B cell (primary cell): ENCODE results near the gene STRIP1. TPM values are rescaled to one million over a fixed set of nuclear protein-coding genes. Genes with fewer than 3 reads are reported as not detected.

Source experiments
- ATAC-seq: fragments of 200-7000 bp; cut with Tn5 transposase; one replicate; pipeline ENCODE4 v1.10.0; 2021; ENCODE audit warnings: low read depth, mild to moderate bottlenecking, moderate number of reproducible peaks, moderate library complexity
- CTCF ChIA-PET: fragments of 350-600 bp; sonication (Branson Sonifier 250); formaldehyde crosslinking; loops from one replicate; lab custom pipeline; 2021; ENCODE audit warnings: antibody characterized with exemption, inconsistent platforms; lab: Charles Lee
- POLR2A ChIA-PET: fragments of 350-600 bp; sonication (Branson Sonifier 250); formaldehyde crosslinking; loops from one replicate; lab custom pipeline; 2021; ENCODE audit warnings: antibody characterized with exemption; lab: Charles Lee
- DNase-seq: peaks from one replicate; pipeline ENCODE4 v3.0.0; 2013
- H2AFZ ChIP-seq: 2 replicates; pipeline ENCODE4 v1.6.1; 2012; ENCODE audit warnings: mild to moderate bottlenecking, low read depth, low read length; ENCODE audit not compliant: insufficient read depth, poor library complexity, severe bottlenecking
- H3K27ac ChIP-seq, 2 donors: 1 replicate in 1 of 2; 2 replicates in 1 of 2; pipeline ENCODE4 v1.5.1; 2012 to 2013; ENCODE audit warnings: low read length in 2 of 2, mild to moderate bottlenecking in 2 of 2, moderate library complexity in 1 of 2
- H3K27me3 ChIP-seq, 4 experiments: fragments of 200-600 bp in 1 of 4; sonication (generic) in 1 of 4; replicated peaks in 1 of 4; 1 replicate in 2 of 4; 2 replicates in 2 of 4; pipeline versions ENCODE4 v1.6.1 to v1.7.0; 2013 to 2016; ENCODE audit warnings: low read length in 3 of 4, mild to moderate bottlenecking in 2 of 4, mixed read lengths in 1 of 4, moderate library complexity in 1 of 4; ENCODE audit not compliant: insufficient read depth in 4 of 4, control insufficient read depth in 3 of 4; ENCODE audit errors: control extremely low read depth in 1 of 4
- H3K36me3 ChIP-seq, 2 experiments: replicated peaks in 1 of 2; 1 replicate in 1 of 2; 2 replicates in 1 of 2; pipeline versions ENCODE4 v1.6.1 to v1.7.1; 2013; ENCODE audit warnings: low read length in 1 of 2; ENCODE audit not compliant: insufficient read depth in 2 of 2, control insufficient read depth in 1 of 2; ENCODE audit errors: control extremely low read depth in 1 of 2, extremely low read depth in 1 of 2
- H3K4me1 ChIP-seq, 2 donors: fragments of 200-600 bp in 1 of 2; sonication (generic) in 1 of 2; 1 replicate in 1 of 2; 2 replicates in 1 of 2; pipeline versions ENCODE4 v1.5.1 to v1.6.1; 2013 to 2017; ENCODE audit warnings: low read length in 2 of 2; ENCODE audit not compliant: control insufficient read depth in 2 of 2, insufficient read depth in 2 of 2
- H3K4me2 ChIP-seq: replicated peaks from 2 replicates; pipeline ENCODE3; 2012; ENCODE audit warnings: mild to moderate bottlenecking, low read depth, low read length; ENCODE audit not compliant: poor library complexity, severe bottlenecking
- H3K4me3 ChIP-seq, 5 experiments: fragments of 200-600 bp in 1 of 5; sonication (generic) in 1 of 5; 1 replicate in 3 of 5; 2 replicates in 2 of 5; pipeline versions ENCODE4 v1.5.1 to v1.7.0; 2011 to 2016; ENCODE audit warnings: low read length in 4 of 5, mild to moderate bottlenecking in 4 of 5, low read depth in 2 of 5, control low read depth in 1 of 5, moderate library complexity in 1 of 5; ENCODE audit not compliant: insufficient read depth in 1 of 5; ENCODE audit errors: control extremely low read depth in 1 of 5, extremely low read depth in 1 of 5
- H3K79me2 ChIP-seq: fragments of 200-600 bp; sonication (generic); one replicate; pipeline ENCODE4 v1.6.0; 2016; ENCODE audit warnings: low read length; ENCODE audit not compliant: control insufficient read depth, insufficient read depth
- H3K9ac ChIP-seq: fragments of 200-600 bp; sonication (generic); 2 replicates; pipeline ENCODE4 v1.6.1; 2017; ENCODE audit warnings: mild to moderate bottlenecking, low read length, moderate library complexity
- H3K9me3 ChIP-seq, 3 donors: one replicate each; pipeline versions ENCODE4 v1.6.1 to v1.7.1; 2013; ENCODE audit warnings: low read length in 2 of 3; ENCODE audit not compliant: control insufficient read depth in 2 of 3, insufficient read depth in 1 of 3; ENCODE audit errors: control extremely low read depth in 1 of 3
- H4K20me1 ChIP-seq: 2 replicates; pipeline ENCODE4 v1.6.0; 2012; ENCODE audit warnings: mild to moderate bottlenecking, low read length; ENCODE audit not compliant: insufficient read depth, control insufficient read depth, poor library complexity, severe bottlenecking
- H3K27ac Mint-ChIP-seq: one replicate; pipeline ENCODE4 v1.8.0; 2021; ENCODE audit warnings: mixed read lengths
- H3K27me3 Mint-ChIP-seq: one replicate; pipeline ENCODE4 v1.8.0; 2021; ENCODE audit warnings: mixed read lengths
- H3K4me1 Mint-ChIP-seq: one replicate; pipeline ENCODE4 v1.8.0; 2021; ENCODE audit warnings: mixed read lengths
- H3K4me3 Mint-ChIP-seq: one replicate; pipeline ENCODE4 v1.8.0; 2021; ENCODE audit warnings: mixed read lengths
- H3K9me3 Mint-ChIP-seq: one replicate; pipeline ENCODE4 v1.8.0; 2022; ENCODE audit warnings: mixed read lengths; ENCODE audit not compliant: insufficient read depth
- EZH2 ChIP-seq: IDR thresholded peaks from 2 replicates; pipeline ENCODE4 v1.6.1; 2012; ENCODE audit warnings: borderline replicate concordance, low read depth, mild to moderate bottlenecking, moderate library complexity, low read length; ENCODE audit not compliant: insufficient read depth, poor library complexity, severe bottlenecking
- WGBS: methylation state at CpG from one replicate; pipeline ENCODE4 v1.1.5; 2013; ENCODE audit warnings: missing lambda C conversion rate; ENCODE audit not compliant: insufficient coverage; 5-methylcytosine and 5-hydroxymethylcytosine counted together
- intact Hi-C: fragments of 100-400 bp; cut with micrococcal nuclease; formaldehyde crosslinking; loops from one replicate; pipeline ENCODE4 v1.10.0; 2022
- polyA minus RNA-seq: library from RNA; depleted of rRNA, polyadenylated mRNA; stranded (reverse); fragments of >200 nt; gene quantifications from 2 replicates; pipeline ENCODE4 v1.2.3, GENCODE V29; 2012
- polyA plus RNA-seq: library from polyadenylated mRNA; depleted of rRNA; stranded (reverse); fragments of >200 nt; gene quantifications from 2 replicates; pipeline ENCODE4 v1.2.3, GENCODE V29; 2012
- total RNA-seq, 2 donors: library from RNA; stranded (reverse); fragments of 120-200 nt in 1 of 2; gene quantifications; 1 replicate in 1 of 2; 2 replicates in 1 of 2; pipeline versions ENCODE4 v1.2.3 to v1.2.4, GENCODE V29; 2013 to 2022
- TF ChIP-seq, protein P1 (sequence below): fragments of 200-600 bp; IDR thresholded peaks from one replicate; pipeline ENCODE4 v1.8.0; 2022; ENCODE audit warnings: antibody characterized with exemption, mild to moderate bottlenecking

STRIP1 gene, protein sequence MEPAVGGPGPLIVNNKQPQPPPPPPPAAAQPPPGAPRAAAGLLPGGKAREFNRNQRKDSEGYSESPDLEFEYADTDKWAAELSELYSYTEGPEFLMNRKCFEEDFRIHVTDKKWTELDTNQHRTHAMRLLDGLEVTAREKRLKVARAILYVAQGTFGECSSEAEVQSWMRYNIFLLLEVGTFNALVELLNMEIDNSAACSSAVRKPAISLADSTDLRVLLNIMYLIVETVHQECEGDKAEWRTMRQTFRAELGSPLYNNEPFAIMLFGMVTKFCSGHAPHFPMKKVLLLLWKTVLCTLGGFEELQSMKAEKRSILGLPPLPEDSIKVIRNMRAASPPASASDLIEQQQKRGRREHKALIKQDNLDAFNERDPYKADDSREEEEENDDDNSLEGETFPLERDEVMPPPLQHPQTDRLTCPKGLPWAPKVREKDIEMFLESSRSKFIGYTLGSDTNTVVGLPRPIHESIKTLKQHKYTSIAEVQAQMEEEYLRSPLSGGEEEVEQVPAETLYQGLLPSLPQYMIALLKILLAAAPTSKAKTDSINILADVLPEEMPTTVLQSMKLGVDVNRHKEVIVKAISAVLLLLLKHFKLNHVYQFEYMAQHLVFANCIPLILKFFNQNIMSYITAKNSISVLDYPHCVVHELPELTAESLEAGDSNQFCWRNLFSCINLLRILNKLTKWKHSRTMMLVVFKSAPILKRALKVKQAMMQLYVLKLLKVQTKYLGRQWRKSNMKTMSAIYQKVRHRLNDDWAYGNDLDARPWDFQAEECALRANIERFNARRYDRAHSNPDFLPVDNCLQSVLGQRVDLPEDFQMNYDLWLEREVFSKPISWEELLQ
- total RNA-seq (97.5 and 105 TPM in 2 replicates), polyA plus RNA-seq (41.5 and 53.3 TPM in 2 replicates), polyA minus RNA-seq (58.6 and 72.5 TPM in 2 replicates)
- total RNA-seq (2013): 49.3 TPM

DNA sequence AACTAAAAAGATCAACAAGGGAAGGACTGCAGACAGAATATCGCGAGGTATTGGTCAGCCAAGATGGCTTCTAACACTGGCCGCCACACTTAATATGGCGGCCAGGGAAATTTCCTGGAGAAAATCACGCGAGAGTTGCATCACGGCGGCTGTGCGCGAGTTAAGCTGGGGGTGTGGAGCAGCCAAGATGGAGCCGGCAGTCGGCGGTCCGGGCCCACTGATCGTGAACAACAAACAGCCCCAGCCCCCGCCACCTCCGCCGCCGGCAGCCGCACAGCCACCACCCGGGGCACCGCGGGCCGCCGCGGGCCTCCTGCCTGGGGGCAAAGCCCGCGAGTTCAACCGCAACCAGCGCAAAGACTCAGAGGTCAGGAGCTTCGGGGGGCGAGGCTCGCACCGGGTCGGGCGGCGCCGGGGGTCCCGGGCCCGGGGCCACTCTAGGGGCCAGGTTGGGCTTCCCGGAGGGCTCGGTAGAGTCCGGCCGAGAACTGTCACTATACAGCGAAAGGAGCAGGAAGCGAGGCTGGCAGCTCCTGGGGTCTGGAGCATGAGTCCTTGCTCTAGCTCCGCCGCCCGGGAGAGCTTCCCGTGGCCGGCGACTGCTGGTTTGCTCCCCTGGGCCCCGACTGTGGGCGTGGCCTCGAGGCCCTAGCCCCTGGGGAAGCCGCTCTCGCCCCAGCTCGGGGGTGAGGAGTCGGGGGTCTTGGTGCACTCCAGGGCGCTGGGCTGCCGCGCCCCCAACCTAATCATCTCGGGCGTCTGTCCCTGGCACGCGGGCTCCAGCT is at the start of gene STRIP1:
Gene STRIP1, plus strand, starts transcription at position 174 of the 785 bp plus-strand sequence. Its CDS starts 14 bp downstream, at position 188.
- intact Hi-C loops: loop anchor here (1.0 to 5.0 kb wide), 6 partner anchors 23 to 928 kb away; partner anchors contain the start of genes AHCYL1, GNAI3, LAMTOR5 and LRIF1
- H3K4me1 Mint-ChIP-seq: peaks cover 43% of the 10 kb centered on the region
- peak within 1 kb of the TSS; percentile 76 to 95 for H3K27ac ChIP-seq
- CTCF ChIA-PET: interaction anchor here (0.8 to 9.6 kb wide), 16 partner anchors 10 to 486 kb away, joined by 3 to 67 read pairs (median 5); partner anchors contain the start of genes AHCYL1, GNAI3 and RBM15
- H3K27ac Mint-ChIP-seq: peak within 1 kb of the TSS; percentile 93
- H3K4me3 Mint-ChIP-seq: peak within 1 kb of the TSS; percentile 97
- peaks cover 1 to 24% of the 10 kb centered on the region in 2 experiments for H3K36me3 ChIP-seq
- POLR2A ChIA-PET: interaction anchor here (0.6 to 1.8 kb wide), 11 partner anchors 10 to 487 kb away, joined by 3 to 26 read pairs (median 4); partner anchors contain the start of genes GSTM4 and RBM15
- no peaks in the 10 kb centered on the region for H3K9me3 Mint-ChIP-seq
- peaks cover 33% of the 10 kb centered on the region for H3K79me2 ChIP-seq
- H3K9ac ChIP-seq: peak within 1 kb of the TSS; percentile 99
- peak within 1 kb of the TSS; percentile 98 for H2AFZ ChIP-seq
- no peaks in the 10 kb centered on the region for H3K27me3 ChIP-seq
- DNase-seq (peak; percentile 96), ATAC-seq (peak; percentile 93)
- no peaks in the 10 kb centered on the region for H4K20me1 ChIP-seq
- H3K4me3 ChIP-seq: peak within 1 kb of the TSS; percentile 71 to 99 (median 93)
- no peak for TF ChIP-seq EZH2
- TF ChIP-seq, protein P1, sequence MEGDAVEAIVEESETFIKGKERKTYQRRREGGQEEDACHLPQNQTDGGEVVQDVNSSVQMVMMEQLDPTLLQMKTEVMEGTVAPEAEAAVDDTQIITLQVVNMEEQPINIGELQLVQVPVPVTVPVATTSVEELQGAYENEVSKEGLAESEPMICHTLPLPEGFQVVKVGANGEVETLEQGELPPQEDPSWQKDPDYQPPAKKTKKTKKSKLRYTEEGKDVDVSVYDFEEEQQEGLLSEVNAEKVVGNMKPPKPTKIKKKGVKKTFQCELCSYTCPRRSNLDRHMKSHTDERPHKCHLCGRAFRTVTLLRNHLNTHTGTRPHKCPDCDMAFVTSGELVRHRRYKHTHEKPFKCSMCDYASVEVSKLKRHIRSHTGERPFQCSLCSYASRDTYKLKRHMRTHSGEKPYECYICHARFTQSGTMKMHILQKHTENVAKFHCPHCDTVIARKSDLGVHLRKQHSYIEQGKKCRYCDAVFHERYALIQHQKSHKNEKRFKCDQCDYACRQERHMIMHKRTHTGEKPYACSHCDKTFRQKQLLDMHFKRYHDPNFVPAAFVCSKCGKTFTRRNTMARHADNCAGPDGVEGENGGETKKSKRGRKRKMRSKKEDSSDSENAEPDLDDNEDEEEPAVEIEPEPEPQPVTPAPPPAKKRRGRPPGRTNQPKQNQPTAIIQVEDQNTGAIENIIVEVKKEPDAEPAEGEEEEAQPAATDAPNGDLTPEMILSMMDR: no peak
- H3K4me2 ChIP-seq: peak within 1 kb of the TSS; percentile 94
- WGBS: under 1% methylated on average over 66 of the region's 66 CpGs
- peaks cover 25 to 31% of the 10 kb centered on the region in 2 donors for H3K4me1 ChIP-seq
- H3K27me3 Mint-ChIP-seq: no peaks in the 10 kb centered on the region
- H3K9me3 ChIP-seq: no peaks in the 10 kb centered on the region
